ENCODE data around the gene CDH15. TPM values are rescaled to one million over a fixed set of nuclear protein-coding genes. Genes with fewer than 3 reads are reported as not detected.

The CDH15 gene
- total RNA-seq, 2 donors from 2014 or later: 0.64 to 2.7 TPM

DNA sequence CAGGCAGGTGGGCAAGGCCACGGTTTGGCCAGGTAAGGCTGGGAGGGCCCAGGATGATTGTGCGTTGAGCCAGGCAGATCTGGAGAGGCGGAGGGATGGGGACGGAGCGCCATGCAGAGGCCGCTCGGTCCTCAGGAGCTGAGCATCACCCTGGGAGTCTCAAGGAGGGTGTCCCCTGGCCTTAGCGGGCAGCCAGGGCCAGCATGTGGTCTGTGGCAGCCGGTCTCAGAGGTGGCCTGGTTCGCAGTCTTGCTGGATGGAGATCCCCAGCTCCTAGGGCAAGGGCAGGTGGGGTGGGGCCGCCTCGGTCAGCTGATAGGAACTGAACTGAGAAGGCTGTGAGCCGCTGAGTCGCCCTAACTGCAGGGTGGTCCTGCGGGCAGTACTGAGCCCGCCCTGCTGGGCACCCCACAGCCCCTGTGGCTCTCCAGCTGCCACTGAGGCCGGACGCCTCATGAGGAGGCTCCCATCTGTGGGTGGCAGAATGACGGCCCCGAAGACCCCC is 11.6 kb upstream of the CDH15 start:
- DNase-seq (ENCODE audit: low spot score): no peak
- Histone ChIP-seq H3K4me3 (no peak overlapping the region), H3K36me3 (no peaks in the 10 kb centered on the region), H3K27me3 (replicated peaks; ENCODE audit: insufficient read depth) (no peaks in the 10 kb centered on the region), H3K9me3 (no peaks in the 10 kb centered on the region), H3K4me1 (replicated peaks) (no peaks in the 10 kb centered on the region), H3K27ac (no peak overlapping the region)
- TF ChIP-seq POLR2A (IDR thresholded peaks at IDR 0.05): no peak
- no peak for TF ChIP-seq CTCF (IDR thresholded peaks at IDR 0.05)
- TF ChIP-seq POLR2AphosphoS5 (IDR thresholded peaks at IDR 0.05): no peak
- 90% methylated on average over 20 of the region's 20 CpGs for WGBS
- intact Hi-C loops (cut with DNase I): no loop called here

- intact Hi-C loops (cut with DNase I): no loop called here
- no peak for DNase-seq (ENCODE audit: low spot score)
- H3K9me3 ChIP-seq: no peaks in the 10 kb centered on the region
- 89% methylated on average over 29 of the region's 29 CpGs for WGBS
- no peak overlapping the region for H3K27ac ChIP-seq
- no peak for TF ChIP-seq POLR2AphosphoS5 (IDR thresholded peaks at IDR 0.05)
- TF ChIP-seq POLR2A (IDR thresholded peaks at IDR 0.05): no peak
- TF ChIP-seq CTCF (IDR thresholded peaks at IDR 0.05): no peak
- no peak overlapping the region for H3K4me3 ChIP-seq
- H3K27me3 ChIP-seq (replicated peaks; ENCODE audit: insufficient read depth): no peaks in the 10 kb centered on the region
- H3K36me3 ChIP-seq: no peaks in the 10 kb centered on the region
- H3K4me1 ChIP-seq (replicated peaks): no peaks in the 10 kb centered on the region
Observed at GRCh38 chr16:89160977-89161701, 10.4 kb upstream of the CDH15 start.

GRCh38 chr16:89161763-89162713 is 9.5 kb upstream of the CDH15 start:
- TF ChIP-seq POLR2A (IDR thresholded peaks at IDR 0.05): no peak
- TF ChIP-seq POLR2AphosphoS5 (IDR thresholded peaks at IDR 0.05): no peak
- no peak for TF ChIP-seq CTCF (IDR thresholded peaks at IDR 0.05)
- intact Hi-C loops (cut with DNase I): no loop called here
- no peak for DNase-seq (ENCODE audit: low spot score)
- Histone ChIP-seq H3K9me3 (no peaks in the 10 kb centered on the region), H3K27me3 (replicated peaks; ENCODE audit: insufficient read depth) (no peaks in the 10 kb centered on the region), H3K4me3 (no peak overlapping the region), H3K36me3 (no peaks in the 10 kb centered on the region), H3K4me1 (replicated peaks) (no peaks in the 10 kb centered on the region), H3K27ac (no peak overlapping the region)
- WGBS: 90% methylated on average over 40 of the region's 40 CpGs

GRCh38 chr16:89163297-89163696 is 8.3 kb upstream of the CDH15 start:
- TF ChIP-seq CTCF (IDR thresholded peaks at IDR 0.05): no peak
- no peak for TF ChIP-seq POLR2AphosphoS5 (IDR thresholded peaks at IDR 0.05)
- no peak for TF ChIP-seq POLR2A (IDR thresholded peaks at IDR 0.05)
- no peaks in the 10 kb centered on the region for H3K4me1 ChIP-seq (replicated peaks)
- H3K36me3 ChIP-seq: no peaks in the 10 kb centered on the region
- no peak overlapping the region for H3K27ac ChIP-seq
- 74% methylated on average over 9 of the region's 9 CpGs for WGBS
- intact Hi-C loops (cut with DNase I): no loop called here
- H3K27me3 ChIP-seq (replicated peaks; ENCODE audit: insufficient read depth): no peaks in the 10 kb centered on the region
- H3K9me3 ChIP-seq: no peaks in the 10 kb centered on the region
- H3K4me3 ChIP-seq: no peak overlapping the region
- no peak for DNase-seq (ENCODE audit: low spot score)
